ENCODE data around the gene HSPH1. TPM values are rescaled to one million over a fixed set of nuclear protein-coding genes. Genes with fewer than 3 reads are reported as not detected.

Gene HSPH1
- total RNA-seq, 4 donors from 2014 or later = 33.4 to 48.2 (median 42.1) TPM

- WGBS = 23% methylated on average over 13 of the region's 16 CpGs
- TF ChIP-seq, protein P1, sequence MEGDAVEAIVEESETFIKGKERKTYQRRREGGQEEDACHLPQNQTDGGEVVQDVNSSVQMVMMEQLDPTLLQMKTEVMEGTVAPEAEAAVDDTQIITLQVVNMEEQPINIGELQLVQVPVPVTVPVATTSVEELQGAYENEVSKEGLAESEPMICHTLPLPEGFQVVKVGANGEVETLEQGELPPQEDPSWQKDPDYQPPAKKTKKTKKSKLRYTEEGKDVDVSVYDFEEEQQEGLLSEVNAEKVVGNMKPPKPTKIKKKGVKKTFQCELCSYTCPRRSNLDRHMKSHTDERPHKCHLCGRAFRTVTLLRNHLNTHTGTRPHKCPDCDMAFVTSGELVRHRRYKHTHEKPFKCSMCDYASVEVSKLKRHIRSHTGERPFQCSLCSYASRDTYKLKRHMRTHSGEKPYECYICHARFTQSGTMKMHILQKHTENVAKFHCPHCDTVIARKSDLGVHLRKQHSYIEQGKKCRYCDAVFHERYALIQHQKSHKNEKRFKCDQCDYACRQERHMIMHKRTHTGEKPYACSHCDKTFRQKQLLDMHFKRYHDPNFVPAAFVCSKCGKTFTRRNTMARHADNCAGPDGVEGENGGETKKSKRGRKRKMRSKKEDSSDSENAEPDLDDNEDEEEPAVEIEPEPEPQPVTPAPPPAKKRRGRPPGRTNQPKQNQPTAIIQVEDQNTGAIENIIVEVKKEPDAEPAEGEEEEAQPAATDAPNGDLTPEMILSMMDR (IDR thresholded peaks at IDR 0.05) = no peak
- no peak for TF ChIP-seq EP300 (IDR thresholded peaks at IDR 0.05)
- Histone ChIP-seq H3K4me3 (no peak overlapping the region), H3K9me3 (no peaks in the 10 kb centered on the region), H3K4me1 (peaks cover 0 to 10% (median 6%) of the 10 kb centered on the region in 4 donors), H3K36me3 (no peaks in the 10 kb centered on the region), H3K27ac (replicated peaks in 1 of 4) (no peak overlapping the region), H3K27me3 (no peaks in the 10 kb centered on the region)
- DNase-seq (ENCODE audit: extremely low spot score) = no peak
- intact Hi-C loops (cut with DNase I) = no loop called here
Measured at GRCh38 chr13:31090961-31091624, 70.6 kb downstream of the HSPH1 start.

DNA sequence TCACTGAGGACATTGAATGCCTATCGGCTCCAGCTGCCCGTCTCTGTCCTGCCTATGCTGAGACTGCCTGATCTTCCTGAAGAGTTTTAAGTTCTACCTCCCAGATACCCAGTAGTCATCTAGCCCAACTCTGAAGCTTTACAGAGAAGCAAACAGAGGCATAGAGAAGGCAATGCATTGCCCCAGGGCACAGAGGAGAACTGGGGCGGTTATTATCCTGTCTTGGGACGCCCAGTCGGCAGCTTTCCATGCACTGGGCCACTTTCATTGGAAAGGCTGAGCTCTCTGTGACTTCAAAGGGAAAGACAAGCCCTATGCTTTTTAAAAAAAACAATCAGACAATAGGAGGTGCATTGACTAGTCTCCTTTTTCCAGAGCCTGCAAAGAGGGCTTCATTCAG is 71.6 kb downstream of the HSPH1 start:
- Histone ChIP-seq H3K9me3 (no peaks in the 10 kb centered on the region), H3K36me3 (no peaks in the 10 kb centered on the region), H3K27ac (replicated peaks in 1 of 4) (no peak overlapping the region), H3K27me3 (no peaks in the 10 kb centered on the region), H3K4me3 (no peak overlapping the region), H3K4me1 (peaks cover 0 to 10% (median 6%) of the 10 kb centered on the region in 4 donors)
- TF ChIP-seq EP300 (IDR thresholded peaks at IDR 0.05) (no peak), POLR2A (IDR thresholded peaks at IDR 0.05; ENCODE audit: low read depth) (no peak), POLR2AphosphoS5 (IDR thresholded peaks at IDR 0.05) (no peak)
- TF ChIP-seq, protein P1 (IDR thresholded peaks at IDR 0.05) = no peak
- WGBS = 85% methylated on average over 5 of the region's 5 CpGs
- intact Hi-C loops (cut with DNase I) = no loop called here
- DNase-seq (ENCODE audit: extremely low spot score) = no peak

DNA sequence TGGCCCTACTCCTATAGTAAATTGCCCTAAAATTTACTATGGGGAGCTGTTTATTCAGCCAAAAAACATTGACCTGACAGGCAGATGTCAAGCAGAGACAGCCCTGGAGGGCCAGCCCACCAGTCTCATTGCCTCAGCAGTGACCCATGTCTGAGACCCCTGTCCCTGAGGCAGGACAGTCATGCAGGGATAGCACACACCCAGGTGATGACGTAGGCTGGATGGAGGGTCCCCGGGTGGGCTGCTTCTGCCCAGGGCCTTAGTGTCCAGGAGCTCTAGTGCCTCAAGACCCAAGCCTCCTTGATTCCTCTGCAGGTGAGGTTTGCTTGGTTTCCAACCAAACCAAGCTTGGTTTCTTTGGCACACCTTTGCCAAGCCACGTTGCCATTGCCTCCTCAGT is 72.1 kb downstream of the HSPH1 start:
- WGBS = 87% methylated on average over 3 of the region's 3 CpGs
- H3K36me3 ChIP-seq = no peaks in the 10 kb centered on the region
- peaks cover 0 to 10% (median 6%) of the 10 kb centered on the region in 4 donors for H3K4me1 ChIP-seq
- DNase-seq (ENCODE audit: extremely low spot score) = no peak
- no peaks in the 10 kb centered on the region for H3K9me3 ChIP-seq
- intact Hi-C loops (cut with DNase I) = no loop called here
- no peak overlapping the region for H3K4me3 ChIP-seq
- TF ChIP-seq, protein P1 (IDR thresholded peaks at IDR 0.05) = no peak
- TF ChIP-seq EP300 (IDR thresholded peaks at IDR 0.05) = no peak
- no peak for TF ChIP-seq POLR2A (IDR thresholded peaks at IDR 0.05; ENCODE audit: low read depth)
- no peak for TF ChIP-seq POLR2AphosphoS5 (IDR thresholded peaks at IDR 0.05)
- no peak overlapping the region for H3K27ac ChIP-seq (replicated peaks in 1 of 4)
- H3K27me3 ChIP-seq = no peaks in the 10 kb centered on the region

GRCh38 chr13:31088826-31089420 is 72.8 kb downstream of the HSPH1 start:
- Histone ChIP-seq H3K27me3 (no peaks in the 10 kb centered on the region), H3K4me1 (peaks cover 0 to 10% (median 6%) of the 10 kb centered on the region in 4 donors), H3K36me3 (no peaks in the 10 kb centered on the region), H3K4me3 (no peak overlapping the region), H3K9me3 (no peaks in the 10 kb centered on the region), H3K27ac (replicated peaks in 1 of 4) (no peak overlapping the region)
- WGBS = 85% methylated on average over 8 of the region's 8 CpGs
- no peak for DNase-seq (ENCODE audit: extremely low spot score)
- intact Hi-C loops (cut with DNase I) = no loop called here
- no peak for TF ChIP-seq POLR2A (IDR thresholded peaks at IDR 0.05; ENCODE audit: low read depth)
- TF ChIP-seq, protein P1 (IDR thresholded peaks at IDR 0.05) = no peak
- TF ChIP-seq EP300 (IDR thresholded peaks at IDR 0.05) = no peak
- TF ChIP-seq POLR2AphosphoS5 (IDR thresholded peaks at IDR 0.05) = no peak

Other genes with a start within 250 kb of the HSPH1 start
- under 1 TPM in 2 of 4 donors, not detected in 2; 0.69 to 0.97 TPM for gene TEX26, start 229.2 kb downstream of the HSPH1 start, total RNA-seq
- gene B3GLCT, start 38.1 kb upstream of the HSPH1 start, total RNA-seq = 1 to 10 TPM; 5.2 to 8.8 (median 5.6) TPM

Data from esophagus muscularis mucosa (tissue), 4 donors.